ENCODE measurements around the gene OVCH1.

DNA sequence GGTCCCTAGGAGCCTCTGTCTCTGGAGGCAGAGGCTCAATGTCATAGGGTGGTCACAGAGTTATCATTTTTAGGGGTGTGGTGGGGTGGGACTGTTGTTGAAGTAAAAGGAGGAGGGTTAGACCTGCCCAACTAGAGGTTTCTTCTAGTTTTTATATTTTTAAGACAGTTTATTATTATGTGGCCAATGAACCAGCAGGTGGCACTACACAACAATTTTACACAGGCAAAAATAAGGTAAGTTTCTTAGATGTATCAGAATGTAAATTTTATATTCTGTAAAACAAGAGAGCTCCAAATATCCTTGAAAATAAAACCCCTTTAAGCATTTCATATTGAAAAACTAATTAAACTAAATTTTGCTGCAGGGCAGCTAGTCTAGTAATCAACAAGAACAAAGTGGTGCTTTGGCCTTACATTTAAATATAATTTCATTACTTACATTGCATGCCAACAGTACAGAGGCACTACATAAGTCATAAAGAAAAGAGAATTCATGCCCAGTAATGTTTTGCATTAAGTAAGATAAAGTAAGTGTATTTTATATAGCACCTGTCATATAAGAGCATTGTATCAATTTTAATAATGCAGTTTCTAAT, 22.2 kb upstream of the OVCH1 start:
- TF ChIP-seq, protein P1, sequence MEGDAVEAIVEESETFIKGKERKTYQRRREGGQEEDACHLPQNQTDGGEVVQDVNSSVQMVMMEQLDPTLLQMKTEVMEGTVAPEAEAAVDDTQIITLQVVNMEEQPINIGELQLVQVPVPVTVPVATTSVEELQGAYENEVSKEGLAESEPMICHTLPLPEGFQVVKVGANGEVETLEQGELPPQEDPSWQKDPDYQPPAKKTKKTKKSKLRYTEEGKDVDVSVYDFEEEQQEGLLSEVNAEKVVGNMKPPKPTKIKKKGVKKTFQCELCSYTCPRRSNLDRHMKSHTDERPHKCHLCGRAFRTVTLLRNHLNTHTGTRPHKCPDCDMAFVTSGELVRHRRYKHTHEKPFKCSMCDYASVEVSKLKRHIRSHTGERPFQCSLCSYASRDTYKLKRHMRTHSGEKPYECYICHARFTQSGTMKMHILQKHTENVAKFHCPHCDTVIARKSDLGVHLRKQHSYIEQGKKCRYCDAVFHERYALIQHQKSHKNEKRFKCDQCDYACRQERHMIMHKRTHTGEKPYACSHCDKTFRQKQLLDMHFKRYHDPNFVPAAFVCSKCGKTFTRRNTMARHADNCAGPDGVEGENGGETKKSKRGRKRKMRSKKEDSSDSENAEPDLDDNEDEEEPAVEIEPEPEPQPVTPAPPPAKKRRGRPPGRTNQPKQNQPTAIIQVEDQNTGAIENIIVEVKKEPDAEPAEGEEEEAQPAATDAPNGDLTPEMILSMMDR (IDR thresholded peaks at IDR 0.05; ENCODE audit: low read depth, low read length) = peak; percentile 80
- no peak for TF ChIP-seq EZH2phosphoT487 (IDR thresholded peaks at IDR 0.05; ENCODE audit: low read depth)
